ENCODE data around the gene CHMP5.
A peak's percentile ranks its signal among the peaks of the same experiment; 100 is the strongest.

DNA sequence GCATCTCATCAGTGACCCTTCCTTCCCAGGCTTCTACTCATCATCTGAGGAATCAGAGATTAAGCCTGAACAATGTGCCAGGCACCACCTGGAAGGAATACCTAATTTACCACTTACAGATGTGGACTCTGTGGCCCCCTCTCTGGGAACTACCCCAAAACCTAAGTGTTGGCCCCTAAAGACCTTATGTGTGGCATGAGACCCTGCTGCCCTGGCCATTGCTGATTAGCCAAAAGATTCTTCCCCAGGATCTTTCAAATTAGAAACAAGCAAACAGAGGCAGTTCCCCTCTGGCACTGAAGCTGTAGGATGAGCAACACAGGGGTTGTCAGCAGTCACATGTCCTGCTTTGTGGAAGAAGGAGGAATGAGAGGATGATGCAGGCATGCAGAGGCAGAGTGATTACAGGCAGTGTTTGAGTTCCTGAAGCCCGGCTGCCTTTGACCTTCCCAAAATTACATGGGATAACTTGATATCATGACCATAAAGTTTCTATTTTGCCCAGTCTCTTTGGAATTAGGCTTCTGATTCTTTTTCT lies 14.3 kb upstream of the CHMP5 start:
- TF ChIP-seq NR3C1 (IDR thresholded peaks at IDR 0.05): no peak
- TF ChIP-seq POLR2AphosphoS2 (conservative IDR thresholded peaks at IDR 0.05; ENCODE audit: low read length): 0 out of 2 replicates have a peak, but pooled peaks have one; percentile 38
- no peak for TF ChIP-seq RAD21 (conservative IDR thresholded peaks at IDR 0.05 in 1 of 2, IDR thresholded peaks at IDR 0.05 in 1 of 2)
- TF ChIP-seq, protein P1, sequence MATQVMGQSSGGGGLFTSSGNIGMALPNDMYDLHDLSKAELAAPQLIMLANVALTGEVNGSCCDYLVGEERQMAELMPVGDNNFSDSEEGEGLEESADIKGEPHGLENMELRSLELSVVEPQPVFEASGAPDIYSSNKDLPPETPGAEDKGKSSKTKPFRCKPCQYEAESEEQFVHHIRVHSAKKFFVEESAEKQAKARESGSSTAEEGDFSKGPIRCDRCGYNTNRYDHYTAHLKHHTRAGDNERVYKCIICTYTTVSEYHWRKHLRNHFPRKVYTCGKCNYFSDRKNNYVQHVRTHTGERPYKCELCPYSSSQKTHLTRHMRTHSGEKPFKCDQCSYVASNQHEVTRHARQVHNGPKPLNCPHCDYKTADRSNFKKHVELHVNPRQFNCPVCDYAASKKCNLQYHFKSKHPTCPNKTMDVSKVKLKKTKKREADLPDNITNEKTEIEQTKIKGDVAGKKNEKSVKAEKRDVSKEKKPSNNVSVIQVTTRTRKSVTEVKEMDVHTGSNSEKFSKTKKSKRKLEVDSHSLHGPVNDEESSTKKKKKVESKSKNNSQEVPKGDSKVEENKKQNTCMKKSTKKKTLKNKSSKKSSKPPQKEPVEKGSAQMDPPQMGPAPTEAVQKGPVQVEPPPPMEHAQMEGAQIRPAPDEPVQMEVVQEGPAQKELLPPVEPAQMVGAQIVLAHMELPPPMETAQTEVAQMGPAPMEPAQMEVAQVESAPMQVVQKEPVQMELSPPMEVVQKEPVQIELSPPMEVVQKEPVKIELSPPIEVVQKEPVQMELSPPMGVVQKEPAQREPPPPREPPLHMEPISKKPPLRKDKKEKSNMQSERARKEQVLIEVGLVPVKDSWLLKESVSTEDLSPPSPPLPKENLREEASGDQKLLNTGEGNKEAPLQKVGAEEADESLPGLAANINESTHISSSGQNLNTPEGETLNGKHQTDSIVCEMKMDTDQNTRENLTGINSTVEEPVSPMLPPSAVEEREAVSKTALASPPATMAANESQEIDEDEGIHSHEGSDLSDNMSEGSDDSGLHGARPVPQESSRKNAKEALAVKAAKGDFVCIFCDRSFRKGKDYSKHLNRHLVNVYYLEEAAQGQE (IDR thresholded peaks at IDR 0.05): no peak
